Middle frontal gyrus (tissue), 1 donor: ENCODE results near the gene MCTP1.

ENCODE experiments used
- DNase-seq: peaks from one replicate; pipeline ENCODE4 v3.0.0-alpha.2; 2015; ENCODE audit warnings: low spot score; ENCODE audit errors: extremely low spot score

MCTP1 gene

DNA sequence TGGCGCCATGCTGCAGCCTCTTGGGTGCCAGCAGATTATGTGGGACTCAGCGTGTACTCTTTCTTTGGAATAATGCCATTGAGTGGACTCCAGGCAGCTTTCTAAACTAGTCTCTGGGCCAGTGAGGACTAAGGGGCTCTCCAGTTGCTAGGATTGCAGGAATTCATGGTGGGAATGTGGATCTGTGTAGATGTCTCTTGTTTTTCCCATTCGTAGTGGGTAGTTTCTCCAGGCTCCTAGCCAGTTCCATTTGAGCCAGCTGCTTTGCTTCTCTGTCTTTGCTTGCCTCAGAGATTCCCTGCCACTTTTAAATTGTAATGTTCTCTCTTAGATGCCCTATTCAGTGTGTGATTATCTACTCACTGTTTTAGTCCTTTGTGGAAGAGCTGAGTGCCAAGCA, 623.8 kb downstream of the MCTP1 start:
- no peak for DNase-seq

GRCh38 chr5:94660506-94660905, 624.4 kb downstream of the MCTP1 start:
- no peak for DNase-seq

- no peak for DNase-seq
Observed at GRCh38 chr5:94658272-94658671, 626.6 kb downstream of the MCTP1 start.
